Left ventricle myocardium inferior (tissue), 1 donor: Measurements from ENCODE around the gene DDX39B. TPM values are rescaled to one million over a fixed set of nuclear protein-coding genes. Genes with fewer than 3 reads are reported as not detected.
"Not testable (repeated sequence)": the region's sequence is repeated elsewhere in the genome, so short reads cannot be mapped to it uniquely, and the experiment has no call there.

Source experiments
- DNase-seq: peaks from one replicate; pipeline ENCODE4 v3.0.0-alpha.2; 2020
- H3K27ac ChIP-seq: fragments of 200-600 bp; replicated peaks from 2 replicates; pipeline ENCODE4 v1.8.0; 2021
- H3K27me3 ChIP-seq: fragments of 200-600 bp; 2 replicates; pipeline ENCODE4 v1.8.0; 2021; ENCODE audit warnings: low read depth
- H3K36me3 ChIP-seq: fragments of 200-600 bp; 2 replicates; pipeline ENCODE4 v1.8.0; 2021
- H3K4me1 ChIP-seq: fragments of 200-600 bp; 2 replicates; pipeline ENCODE4 v1.8.0; 2021
- H3K4me3 ChIP-seq: fragments of 200-600 bp; 2 replicates; pipeline ENCODE4 v1.8.0; 2021; ENCODE audit warnings: mild to moderate bottlenecking, moderate library complexity
- H3K9me3 ChIP-seq: fragments of 200-600 bp; replicated peaks from 2 replicates; pipeline ENCODE4 v1.8.0; 2021
- intact Hi-C: fragments of 100-400 bp; cut with micrococcal nuclease; formaldehyde crosslinking; loops from one replicate; pipeline ENCODE4 v1.11.0; 2022
- total RNA-seq: library from RNA; stranded (reverse); fragmentation: NEBNext Ultra II Directional; extraction: Animal tissue kit (Norgen Biotek cat#: 25700); gene quantifications from one replicate; pipeline ENCODE4 v1.2.1, GENCODE V29; 2021
- TF ChIP-seq, protein P1 (sequence below): fragments of 200-600 bp; IDR thresholded peaks from 2 replicates; pipeline ENCODE4 v1.8.0; 2021; ENCODE audit warnings: antibody characterized with exemption, mild to moderate bottlenecking, borderline replicate concordance
- donor health status: DM: no; HTN: yes; CAD: no; lungs with severe emphysema.

The DDX39B gene
- total RNA-seq, 1 donor from 2014 or later: 179 TPM

DNA sequence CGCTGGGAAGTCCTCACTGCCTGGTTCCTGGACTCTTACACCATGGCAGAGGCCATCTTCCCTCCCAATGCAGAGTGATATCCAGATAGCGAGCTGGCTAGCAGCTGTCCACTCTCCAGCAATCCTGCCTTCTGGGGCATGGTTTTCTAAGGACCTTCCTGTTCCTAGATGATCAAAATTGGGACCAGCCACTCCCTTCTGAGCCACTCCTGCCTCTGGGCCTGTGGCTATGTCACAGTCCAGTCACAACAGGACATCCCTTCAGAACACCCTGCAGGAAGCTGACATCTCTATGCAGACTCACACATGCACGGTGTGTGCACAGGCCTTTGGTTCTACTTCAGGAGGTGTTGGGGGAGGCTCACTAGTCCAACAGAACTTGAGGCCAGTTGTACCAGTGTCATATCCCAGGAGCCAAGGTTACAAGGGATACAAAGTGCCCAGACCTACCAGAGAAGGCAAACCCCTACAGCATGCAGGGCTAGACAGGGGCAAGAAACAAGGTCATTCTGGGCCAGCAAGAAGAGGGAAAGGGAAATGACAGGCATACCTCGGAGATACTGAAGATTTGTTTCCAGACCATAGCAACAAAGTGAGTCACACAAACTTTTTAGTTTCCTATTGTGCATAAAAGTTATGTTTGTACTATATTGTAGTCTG, 15.7 kb downstream of the DDX39B start:
- H3K27ac ChIP-seq: no peak overlapping the region
- no peaks in the 10 kb centered on the region for H3K9me3 ChIP-seq
- TF ChIP-seq, protein P1, sequence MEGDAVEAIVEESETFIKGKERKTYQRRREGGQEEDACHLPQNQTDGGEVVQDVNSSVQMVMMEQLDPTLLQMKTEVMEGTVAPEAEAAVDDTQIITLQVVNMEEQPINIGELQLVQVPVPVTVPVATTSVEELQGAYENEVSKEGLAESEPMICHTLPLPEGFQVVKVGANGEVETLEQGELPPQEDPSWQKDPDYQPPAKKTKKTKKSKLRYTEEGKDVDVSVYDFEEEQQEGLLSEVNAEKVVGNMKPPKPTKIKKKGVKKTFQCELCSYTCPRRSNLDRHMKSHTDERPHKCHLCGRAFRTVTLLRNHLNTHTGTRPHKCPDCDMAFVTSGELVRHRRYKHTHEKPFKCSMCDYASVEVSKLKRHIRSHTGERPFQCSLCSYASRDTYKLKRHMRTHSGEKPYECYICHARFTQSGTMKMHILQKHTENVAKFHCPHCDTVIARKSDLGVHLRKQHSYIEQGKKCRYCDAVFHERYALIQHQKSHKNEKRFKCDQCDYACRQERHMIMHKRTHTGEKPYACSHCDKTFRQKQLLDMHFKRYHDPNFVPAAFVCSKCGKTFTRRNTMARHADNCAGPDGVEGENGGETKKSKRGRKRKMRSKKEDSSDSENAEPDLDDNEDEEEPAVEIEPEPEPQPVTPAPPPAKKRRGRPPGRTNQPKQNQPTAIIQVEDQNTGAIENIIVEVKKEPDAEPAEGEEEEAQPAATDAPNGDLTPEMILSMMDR: no peak
- peaks cover 9% of the 10 kb centered on the region for H3K4me1 ChIP-seq
- peaks cover 17% of the 10 kb centered on the region for H3K36me3 ChIP-seq
- intact Hi-C loops: no loop called here
- no peaks in the 10 kb centered on the region for H3K27me3 ChIP-seq
- no peak for DNase-seq
- H3K4me3 ChIP-seq: no peak overlapping the region

DNA sequence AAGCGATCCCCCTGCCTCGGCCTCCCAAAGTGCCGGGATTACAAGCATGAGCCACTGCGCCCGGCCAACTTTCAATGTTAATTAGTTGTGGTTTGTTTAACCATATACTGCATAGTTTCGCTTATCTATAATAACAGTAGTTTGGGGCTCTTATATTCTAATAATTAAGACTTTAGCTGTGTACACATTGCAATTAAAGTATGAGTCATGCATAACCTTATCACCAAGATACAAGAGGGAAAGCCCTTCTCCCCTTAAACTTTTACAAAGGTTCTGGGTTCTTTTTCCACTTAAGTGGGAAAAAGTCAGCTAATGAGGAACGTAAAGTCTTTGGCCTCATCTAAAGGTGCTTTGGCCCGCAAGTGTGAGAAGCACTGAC, 16.3 kb downstream of the DDX39B start:
- TF ChIP-seq, protein P1: no peak
- no peak overlapping the region for H3K4me3 ChIP-seq
- DNase-seq: no peak
- peaks cover 12% of the 10 kb centered on the region for H3K36me3 ChIP-seq
- H3K27me3 ChIP-seq: no peaks in the 10 kb centered on the region
- no peaks in the 10 kb centered on the region for H3K9me3 ChIP-seq
- peaks cover 9% of the 10 kb centered on the region for H3K4me1 ChIP-seq
- H3K27ac ChIP-seq: no peak overlapping the region
- intact Hi-C loops: no loop called here

DNA sequence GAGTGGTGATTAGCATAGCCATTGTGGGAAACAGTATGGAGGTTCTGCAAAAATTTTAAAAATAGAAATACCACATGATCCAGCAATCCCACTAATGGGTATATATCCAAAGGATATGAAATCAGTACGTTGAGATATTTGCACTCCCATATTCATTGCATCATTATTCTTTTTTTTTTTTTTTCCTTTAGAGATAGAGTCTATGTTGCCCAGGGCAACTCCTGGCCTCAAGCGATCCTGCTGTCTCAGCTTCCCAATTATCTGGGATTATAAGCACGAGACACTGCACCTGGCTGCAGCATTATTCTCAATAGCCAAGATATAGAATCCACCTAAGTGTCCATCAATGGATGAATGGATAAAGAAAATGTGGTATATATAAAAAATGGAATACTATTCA, 20.0 kb downstream of the DDX39B start:
- TF ChIP-seq, protein P1: no peak
- DNase-seq: no peak
- H3K36me3 ChIP-seq: no peaks in the 10 kb centered on the region
- H3K4me1 ChIP-seq: peaks cover 4% of the 10 kb centered on the region
- no peaks in the 10 kb centered on the region for H3K27me3 ChIP-seq
- intact Hi-C loops: no loop called here
- H3K27ac ChIP-seq: no peak overlapping the region
- no peaks in the 10 kb centered on the region for H3K9me3 ChIP-seq
- no peak overlapping the region for H3K4me3 ChIP-seq

DNA sequence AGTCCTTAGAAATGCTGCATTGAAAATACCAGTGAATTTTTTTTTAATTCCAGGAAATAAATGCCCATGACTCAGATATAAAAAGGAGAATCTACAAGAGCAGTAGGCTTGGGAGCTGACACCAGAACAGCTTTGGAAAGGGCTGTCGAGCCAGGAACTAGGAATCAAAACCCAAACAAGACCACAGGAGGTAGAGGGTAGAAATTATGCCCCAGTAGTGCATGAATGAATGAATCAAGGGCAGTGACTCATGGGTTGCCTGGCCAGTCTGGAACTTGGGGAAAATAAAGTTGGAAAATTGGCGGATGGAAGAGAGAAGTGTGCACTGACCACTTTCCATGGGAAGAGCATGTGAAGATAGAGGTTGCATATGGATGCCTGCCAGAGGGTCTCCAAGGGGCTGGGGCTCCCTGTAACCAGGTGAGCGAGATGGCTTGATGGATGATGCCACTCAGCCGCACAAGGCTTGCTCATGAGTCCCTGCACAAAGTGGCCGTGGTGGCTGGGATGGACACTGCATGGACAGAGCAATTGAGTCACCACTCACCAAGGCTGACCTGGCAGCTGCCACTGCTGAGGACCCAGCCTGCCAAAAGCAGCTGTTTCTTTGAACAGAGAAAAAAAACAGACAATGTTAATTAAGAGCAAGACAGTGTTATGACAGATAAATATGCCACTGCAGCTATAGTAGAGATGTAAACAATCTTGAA, 28.2 kb downstream of the DDX39B start:
- H3K27me3 ChIP-seq: peaks cover 7% of the 10 kb centered on the region
- H3K36me3 ChIP-seq: peaks cover 4% of the 10 kb centered on the region
- no peaks in the 10 kb centered on the region for H3K9me3 ChIP-seq

DNA sequence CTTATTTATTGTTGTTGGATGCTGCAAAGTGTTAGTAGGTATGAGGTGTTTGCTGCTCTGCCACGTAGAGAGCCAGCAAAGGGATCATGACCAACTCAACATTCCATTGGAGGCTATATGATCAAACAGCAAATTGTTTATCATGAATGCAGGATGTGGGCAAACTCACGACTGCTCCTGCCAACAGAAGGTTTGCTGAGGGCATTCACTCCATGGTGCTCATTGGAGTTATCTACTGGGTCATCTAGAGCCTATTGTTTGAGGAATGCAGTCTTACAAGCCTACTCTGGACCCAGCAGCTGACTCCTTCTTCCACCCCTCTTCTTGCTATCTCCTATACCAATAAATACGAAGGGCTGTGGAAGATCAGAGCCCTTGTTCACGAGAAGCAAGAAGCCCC, 31.8 kb downstream of the DDX39B start:
- TF ChIP-seq, protein P1: no peak
- intact Hi-C loops: no loop called here

More for the DNA sequence above, 28.2 kb downstream of the DDX39B start:
- TF ChIP-seq, protein P1: no peak
- Histone ChIP-seq H3K4me3 (no peak overlapping the region), H3K4me1 (no peaks in the 10 kb centered on the region), H3K27ac (no peak overlapping the region)
- no peak for DNase-seq
- intact Hi-C loops: no loop called here

DNA sequence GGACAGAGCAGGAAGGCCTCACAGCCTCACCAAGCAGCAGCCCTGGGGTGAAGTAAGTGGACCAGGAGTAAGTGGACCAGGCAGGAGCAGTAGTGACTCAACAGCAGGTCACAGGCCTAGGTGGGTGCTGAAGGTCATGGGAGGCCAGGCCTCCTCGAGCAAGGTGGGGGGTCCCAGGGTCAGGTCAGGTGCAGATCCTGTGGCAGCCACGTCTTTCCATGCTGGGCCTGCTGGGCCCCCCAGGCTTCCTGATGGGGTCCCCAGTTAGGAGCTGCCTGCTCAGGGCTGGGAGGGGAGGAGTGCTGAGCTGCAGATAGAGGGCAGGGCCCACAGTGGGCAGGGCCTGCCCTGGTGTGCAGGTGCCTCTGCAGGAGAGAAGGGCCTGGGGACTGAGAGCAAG, 32.8 kb downstream of the DDX39B start:
- H3K4me3 ChIP-seq, H3K4me1 ChIP-seq, H3K27me3 ChIP-seq, DNase-seq, H3K36me3 ChIP-seq, H3K9me3 ChIP-seq, intact Hi-C loops, H3K27ac ChIP-seq: not testable (repeated sequence)

More for the DNA sequence above, 31.8 kb downstream of the DDX39B start:
- no peaks in the 10 kb centered on the region for H3K9me3 ChIP-seq
- no peak overlapping the region for H3K27ac ChIP-seq
- H3K27me3 ChIP-seq: peaks cover 6% of the 10 kb centered on the region
- no peaks in the 10 kb centered on the region for H3K4me1 ChIP-seq
- H3K36me3 ChIP-seq: peaks cover 7% of the 10 kb centered on the region
- DNase-seq: no peak
- no peak overlapping the region for H3K4me3 ChIP-seq
